Fibroblast of lung (primary cell): ENCODE results near the gene THEM5. TPM values are rescaled to one million over a fixed set of nuclear protein-coding genes. Genes with fewer than 3 reads are reported as not detected.

ENCODE experiments used
- DNase-seq, 2 donors: peaks; one replicate each; pipeline versions ENCODE4 v3.0.0 to v3.0.0-alpha.2; 2010; ENCODE audit warnings: low read depth in 2 of 2
- H2AFZ ChIP-seq: 2 replicates; pipeline ENCODE4 v1.5.1; 2012; ENCODE audit warnings: low read length, control low read depth, inconsistent platforms
- H3K27ac ChIP-seq: 2 replicates; pipeline ENCODE4 v1.5.1; 2011; ENCODE audit warnings: low read length, control low read depth; ENCODE audit not compliant: insufficient read depth
- H3K27me3 ChIP-seq: 2 replicates; pipeline ENCODE4 v1.5.1; 2011; ENCODE audit warnings: mild to moderate bottlenecking, low read length; ENCODE audit not compliant: control insufficient read depth, insufficient read depth
- H3K36me3 ChIP-seq: 2 replicates; pipeline ENCODE4 v1.5.1; 2011; ENCODE audit warnings: low read length; ENCODE audit not compliant: control insufficient read depth, insufficient read depth
- H3K4me1 ChIP-seq: 2 replicates; pipeline ENCODE4 v1.5.1; 2011; ENCODE audit warnings: low read length; ENCODE audit not compliant: control insufficient read depth, insufficient read depth; ENCODE audit errors: extremely low read depth
- H3K4me2 ChIP-seq: 2 replicates; pipeline ENCODE4 v1.5.1; 2011; ENCODE audit warnings: low read length, control low read depth; ENCODE audit not compliant: insufficient read depth; ENCODE audit errors: extremely low read depth
- H3K4me3 ChIP-seq, 4 experiments: fragments of 200-600 bp in 1 of 4; sonication (generic) in 1 of 4; replicated peaks in 1 of 4; 2 replicates each; pipeline ENCODE4 v1.5.1; 2011 to 2016; ENCODE audit warnings: low read length in 4 of 4, low read depth in 3 of 4, mild to moderate bottlenecking in 3 of 4, control low read depth in 2 of 4, inconsistent platforms in 1 of 4, mixed read lengths in 1 of 4; ENCODE audit not compliant: insufficient read depth in 1 of 4; ENCODE audit errors: control extremely low read depth in 1 of 4
- H3K79me2 ChIP-seq: 2 replicates; pipeline ENCODE4 v1.5.1; 2012; ENCODE audit warnings: mild to moderate bottlenecking, low read length, inconsistent platforms; ENCODE audit not compliant: control insufficient read depth, insufficient read depth
- H3K9ac ChIP-seq: 2 replicates; pipeline ENCODE4 v1.5.1; 2011; ENCODE audit warnings: mild to moderate bottlenecking, low read length, control low read depth; ENCODE audit not compliant: insufficient read depth
- H3K9me3 ChIP-seq: 2 replicates; pipeline ENCODE4 v1.5.1; 2012; ENCODE audit warnings: low read depth, low read length; ENCODE audit not compliant: control insufficient read depth, insufficient read depth
- H4K20me1 ChIP-seq: 2 replicates; pipeline ENCODE4 v1.5.1; 2011; ENCODE audit warnings: low read length; ENCODE audit not compliant: control insufficient read depth, insufficient read depth; ENCODE audit errors: extremely low read depth
- EZH2 ChIP-seq: IDR thresholded peaks from 2 replicates; pipeline ENCODE4 v1.5.1; 2012; ENCODE audit warnings: low read length, control low read depth, mild to moderate bottlenecking; ENCODE audit errors: missing control alignments
- polyA plus RNA-seq, 2 donors: library from polyadenylated mRNA; depleted of rRNA in 1 of 2; stranded (reverse) in 1 of 2; unstranded in 1 of 2; fragments of >200 nt; gene quantifications; 2 replicates each; pipeline ENCODE4 v1.2.1, GENCODE V29; 2011 to 2012; ENCODE audit warnings: missing spikeins in 1 of 2
- total RNA-seq: library from RNA; depleted of rRNA; stranded (reverse); fragments of >200 nt; gene quantifications from 2 replicates; pipeline ENCODE4 v1.2.1, GENCODE V29; 2014
- TF ChIP-seq, protein P1 (sequence below), 2 donors: IDR thresholded peaks in 1 of 2; conservative IDR thresholded peaks in 1 of 2; 1 replicate in 1 of 2; 2 replicates in 1 of 2; pipeline ENCODE4 v1.5.1; 2011 to 2012; ENCODE audit warnings: low read length in 2 of 2, control low read depth in 1 of 2, inconsistent platforms in 1 of 2, low read depth in 1 of 2, mild to moderate bottlenecking in 1 of 2

Gene THEM5
- total and polyA plus RNA-seq, 2 donors (not counting 1 experiment from before 2014, with no cell fraction given) = not detected

DNA sequence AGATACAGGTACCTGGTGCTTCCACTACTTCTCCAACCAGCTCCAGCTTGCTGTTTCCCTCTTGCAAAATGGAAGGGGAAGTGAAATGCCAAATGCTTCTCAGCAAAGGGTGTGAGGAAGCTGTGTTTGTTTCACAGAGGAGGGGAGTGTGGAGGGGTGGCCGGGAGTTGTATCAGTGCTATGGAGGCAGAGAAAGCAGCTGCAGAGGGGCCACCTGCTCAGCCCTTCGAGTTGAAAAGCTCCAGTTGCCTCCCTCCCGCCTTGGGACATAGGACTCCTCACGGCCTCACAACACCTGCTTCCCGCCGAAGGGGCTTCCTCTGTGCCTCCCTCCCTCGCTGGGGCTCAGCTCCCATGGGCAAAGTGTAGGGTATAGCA lies 36.2 kb downstream of the THEM5 start:
- DNase-seq = no peak
- no peak overlapping the region for H3K4me2 ChIP-seq
- H3K79me2 ChIP-seq = no peaks in the 10 kb centered on the region
- H4K20me1 ChIP-seq = no peaks in the 10 kb centered on the region
- peaks cover 18% of the 10 kb centered on the region for H3K27me3 ChIP-seq
- H2AFZ ChIP-seq = no peak overlapping the region
- H3K27ac ChIP-seq = no peak overlapping the region
- no peaks in the 10 kb centered on the region for H3K36me3 ChIP-seq
- H3K9ac ChIP-seq = no peak overlapping the region
- H3K4me3 ChIP-seq = no peak overlapping the region
- no peaks in the 10 kb centered on the region for H3K4me1 ChIP-seq
- no peaks in the 10 kb centered on the region for H3K9me3 ChIP-seq
- TF ChIP-seq EZH2 = no peak
- TF ChIP-seq, protein P1, sequence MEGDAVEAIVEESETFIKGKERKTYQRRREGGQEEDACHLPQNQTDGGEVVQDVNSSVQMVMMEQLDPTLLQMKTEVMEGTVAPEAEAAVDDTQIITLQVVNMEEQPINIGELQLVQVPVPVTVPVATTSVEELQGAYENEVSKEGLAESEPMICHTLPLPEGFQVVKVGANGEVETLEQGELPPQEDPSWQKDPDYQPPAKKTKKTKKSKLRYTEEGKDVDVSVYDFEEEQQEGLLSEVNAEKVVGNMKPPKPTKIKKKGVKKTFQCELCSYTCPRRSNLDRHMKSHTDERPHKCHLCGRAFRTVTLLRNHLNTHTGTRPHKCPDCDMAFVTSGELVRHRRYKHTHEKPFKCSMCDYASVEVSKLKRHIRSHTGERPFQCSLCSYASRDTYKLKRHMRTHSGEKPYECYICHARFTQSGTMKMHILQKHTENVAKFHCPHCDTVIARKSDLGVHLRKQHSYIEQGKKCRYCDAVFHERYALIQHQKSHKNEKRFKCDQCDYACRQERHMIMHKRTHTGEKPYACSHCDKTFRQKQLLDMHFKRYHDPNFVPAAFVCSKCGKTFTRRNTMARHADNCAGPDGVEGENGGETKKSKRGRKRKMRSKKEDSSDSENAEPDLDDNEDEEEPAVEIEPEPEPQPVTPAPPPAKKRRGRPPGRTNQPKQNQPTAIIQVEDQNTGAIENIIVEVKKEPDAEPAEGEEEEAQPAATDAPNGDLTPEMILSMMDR (conservative IDR thresholded peaks at IDR 0.05 in 1 of 2, IDR thresholded peaks at IDR 0.05 in 1 of 2; ENCODE audit: low read depth in 1 of 2, low read length in 2 of 2) = no peak

DNA sequence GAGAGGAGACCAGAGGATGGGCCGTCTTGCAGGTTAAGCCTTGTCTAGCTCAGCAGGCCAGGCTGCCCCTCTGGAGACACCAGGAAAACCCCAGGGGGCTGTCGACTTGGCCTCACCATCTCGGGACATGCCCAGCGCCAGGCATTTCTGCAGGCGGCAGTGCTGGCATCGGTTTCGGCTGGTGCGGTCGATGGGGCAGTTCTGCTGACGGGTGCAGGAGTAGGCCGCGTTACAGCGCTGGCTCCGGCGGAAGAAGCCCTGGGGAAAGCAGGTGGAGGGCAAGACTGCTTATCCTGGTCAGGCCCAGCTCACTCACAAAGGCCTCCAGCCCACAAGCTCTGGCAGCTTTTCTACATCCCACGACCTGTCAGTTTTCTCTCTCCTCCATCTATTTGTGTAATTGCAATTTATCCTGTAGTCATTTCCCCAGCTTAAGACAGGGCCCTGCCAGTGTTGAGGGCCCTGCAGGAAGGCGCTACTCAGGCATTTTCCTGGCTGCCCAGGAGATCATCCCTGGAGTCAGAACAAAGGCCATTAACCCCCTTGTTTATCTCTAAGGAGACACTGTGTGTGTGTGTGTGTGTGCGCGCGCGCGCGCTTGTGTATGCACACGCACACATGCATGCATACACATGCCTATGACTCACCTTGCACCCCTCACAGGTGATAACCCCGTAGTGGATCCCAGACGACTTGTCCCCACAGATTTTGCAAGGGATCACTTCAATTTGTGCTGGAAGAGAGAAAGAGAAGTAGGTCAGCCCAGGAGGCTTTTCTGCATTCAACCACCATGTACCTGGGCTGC lies 36.8 kb downstream of the THEM5 start:
- no peaks in the 10 kb centered on the region for H4K20me1 ChIP-seq
- H3K36me3 ChIP-seq = no peaks in the 10 kb centered on the region
- no peak overlapping the region for H2AFZ ChIP-seq
- no peak overlapping the region for H3K9ac ChIP-seq
- H3K9me3 ChIP-seq = no peaks in the 10 kb centered on the region
- no peak for DNase-seq
- no peak overlapping the region for H3K4me2 ChIP-seq
- H3K4me1 ChIP-seq = no peaks in the 10 kb centered on the region
- H3K27ac ChIP-seq = no peak overlapping the region
- H3K4me3 ChIP-seq = no peak overlapping the region
- peaks cover 18% of the 10 kb centered on the region for H3K27me3 ChIP-seq
- TF ChIP-seq, protein P1 (conservative IDR thresholded peaks at IDR 0.05 in 1 of 2, IDR thresholded peaks at IDR 0.05 in 1 of 2; ENCODE audit: low read depth in 1 of 2, low read length in 2 of 2) = no peak
- no peak for TF ChIP-seq EZH2
- no peaks in the 10 kb centered on the region for H3K79me2 ChIP-seq

DNA sequence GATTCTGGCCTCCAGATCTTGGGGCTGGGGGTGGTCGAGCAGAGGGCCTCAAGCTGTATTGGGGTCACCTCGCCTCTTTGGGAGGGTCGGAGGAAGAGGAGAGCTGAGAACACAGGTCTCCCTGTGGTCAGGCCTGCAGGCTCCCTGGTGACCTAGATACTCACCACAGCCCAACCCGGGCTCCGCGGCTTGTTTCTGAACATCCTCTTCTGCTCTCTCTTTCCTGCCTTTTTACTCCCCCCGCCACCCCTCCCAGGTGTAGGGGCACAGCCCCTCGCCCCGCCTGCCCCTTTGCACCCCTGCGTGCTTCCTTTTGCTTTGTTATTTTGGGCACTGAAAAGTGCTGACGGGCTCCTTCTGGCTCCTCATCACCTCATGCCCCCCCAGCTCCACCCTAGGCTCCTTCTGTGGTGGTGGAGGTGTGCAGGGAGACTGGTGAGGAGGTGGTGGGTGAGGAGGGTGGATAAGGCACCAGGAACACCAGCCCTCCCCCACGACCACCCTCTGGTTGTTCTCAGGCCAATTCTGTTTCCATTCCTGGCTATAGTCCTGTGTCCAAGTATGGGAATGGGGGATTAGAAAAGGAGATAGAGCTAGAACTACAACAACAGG lies 37.7 kb downstream of the THEM5 start:
- no peak overlapping the region for H3K27ac ChIP-seq
- no peak overlapping the region for H2AFZ ChIP-seq
- no peaks in the 10 kb centered on the region for H3K4me1 ChIP-seq
- no peaks in the 10 kb centered on the region for H3K9me3 ChIP-seq
- no peaks in the 10 kb centered on the region for H3K36me3 ChIP-seq
- H3K9ac ChIP-seq = no peak overlapping the region
- H3K79me2 ChIP-seq = no peaks in the 10 kb centered on the region
- TF ChIP-seq, protein P1 (conservative IDR thresholded peaks at IDR 0.05 in 1 of 2, IDR thresholded peaks at IDR 0.05 in 1 of 2; ENCODE audit: low read depth in 1 of 2, low read length in 2 of 2) = no peak
- TF ChIP-seq EZH2 = no peak
- no peaks in the 10 kb centered on the region for H4K20me1 ChIP-seq
- H3K4me2 ChIP-seq = no peak overlapping the region
- peaks cover 22% of the 10 kb centered on the region for H3K27me3 ChIP-seq
- H3K4me3 ChIP-seq = no peak overlapping the region
- no peak for DNase-seq
